Measurements from ENCODE around the gene CCNT1.

GRCh38 chr12:48671231-48671856 is 45.2 kb downstream of the CCNT1 start:
- TF ChIP-seq EZH2 (IDR thresholded peaks at IDR 0.05; ENCODE audit: insufficient read depth, poor library complexity, severe bottlenecking) (no peak), EZH2phosphoT487 (IDR thresholded peaks at IDR 0.05; ENCODE audit: insufficient read depth, low read depth) (no peak)
